GM21737 (cell line): ENCODE data around the gene CSNK1E.

Source experiments
- ATAC-seq: cut with Tn5 transposase; IDR thresholded peaks from one replicate; pipeline ENCODE4 v1.9.1; 2021; ENCODE audit warnings: mild to moderate bottlenecking, moderate library complexity; ENCODE audit not compliant: unreplicated experiment

Gene CSNK1E

DNA sequence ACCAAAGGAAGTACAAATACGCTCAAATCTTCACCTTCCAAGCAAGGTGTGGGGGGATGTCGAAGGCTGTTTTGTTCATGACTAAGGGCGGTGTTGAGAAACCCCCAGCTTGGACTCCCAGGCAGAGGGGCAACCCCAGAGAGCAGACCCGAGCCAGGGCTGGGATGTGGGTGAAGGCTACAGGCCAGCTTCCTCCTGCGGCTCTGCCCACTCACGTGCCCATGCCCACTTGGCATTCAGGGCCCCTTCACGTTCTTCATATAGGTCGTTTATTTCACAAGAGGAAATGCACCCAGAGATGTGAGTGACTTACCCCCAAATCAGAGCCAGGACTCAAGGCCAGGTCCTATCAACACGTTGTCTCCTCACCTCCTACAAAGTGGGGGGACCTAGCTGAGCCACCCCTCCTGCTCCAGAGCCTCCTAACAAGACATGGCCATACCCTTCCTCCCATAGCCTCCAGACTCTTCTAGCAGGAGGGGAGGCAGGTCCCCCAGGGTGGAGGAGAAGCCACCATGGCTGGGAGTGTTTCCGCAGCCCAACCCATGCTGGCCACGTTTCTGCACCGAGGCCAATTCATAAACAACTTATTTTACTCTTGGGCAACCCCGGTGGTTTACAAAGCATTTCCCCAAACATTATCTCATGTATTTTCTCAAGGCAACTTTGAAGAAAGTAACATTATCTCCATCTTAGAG lies 66.4 kb downstream of the CSNK1E start:
- no peak for ATAC-seq

- ATAC-seq = no peak
Observed at GRCh38 chr22:38249803-38250642, 67.2 kb downstream of the CSNK1E start.

DNA sequence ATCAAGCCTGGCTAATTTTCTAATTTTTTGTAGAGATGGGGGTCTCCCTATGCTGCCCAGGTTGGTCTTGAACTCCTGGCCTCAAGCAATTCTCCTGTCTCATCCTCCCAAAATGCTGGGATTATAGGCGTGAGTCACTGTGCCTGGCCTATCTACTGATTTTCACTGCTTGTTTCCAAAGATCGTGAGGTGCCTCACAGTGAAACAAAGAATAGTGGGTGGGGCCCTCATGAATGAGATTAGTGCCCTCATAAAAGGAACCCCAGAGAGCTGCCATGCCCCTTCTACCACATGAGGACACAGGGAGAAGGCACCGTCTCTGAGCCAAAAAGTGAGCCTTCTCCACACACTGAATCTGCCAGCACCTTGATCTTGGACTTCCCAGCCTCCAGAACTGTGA lies 67.9 kb downstream of the CSNK1E start:
- ATAC-seq = no peak

- ATAC-seq = no peak
Observed at GRCh38 chr22:38248280-38248679, 69.0 kb downstream of the CSNK1E start.

- no peak for ATAC-seq
Observed at GRCh38 chr22:38247713-38248112, 69.5 kb downstream of the CSNK1E start.

- ATAC-seq = no peak
Observed at GRCh38 chr22:38246692-38247091, 70.5 kb downstream of the CSNK1E start.

DNA sequence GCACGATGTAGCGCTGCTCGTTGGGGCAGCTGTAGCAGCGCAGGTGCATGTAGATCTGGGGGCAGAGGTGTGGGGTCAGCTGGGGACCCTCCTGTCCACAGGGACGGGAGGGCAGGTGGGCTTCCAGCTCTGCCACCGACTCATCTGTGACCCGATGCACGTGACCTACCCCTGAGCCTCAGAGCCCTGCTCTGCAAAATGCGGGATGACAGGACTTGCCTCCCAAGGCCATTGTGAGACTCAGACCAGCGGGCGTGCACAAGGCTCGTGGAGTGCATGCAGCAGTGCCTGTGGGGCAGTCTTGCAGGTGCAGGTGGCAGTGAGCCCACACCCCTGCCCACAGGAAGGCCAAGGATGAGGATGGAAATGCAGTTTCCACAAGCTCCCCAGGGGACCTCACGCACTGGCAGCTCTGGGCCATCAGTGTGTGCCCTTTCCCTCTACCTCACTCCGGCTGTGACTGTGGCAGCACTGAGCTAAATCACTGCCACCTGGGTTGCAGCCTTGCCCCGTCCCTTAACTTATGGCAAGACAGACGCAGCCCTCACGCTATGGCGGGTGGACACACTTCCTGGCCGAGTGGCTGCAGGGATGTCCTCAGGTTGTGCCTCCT lies 71.1 kb downstream of the CSNK1E start:
- ATAC-seq = no peak

- ATAC-seq = no peak
Observed at GRCh38 chr22:38244106-38244505, 73.1 kb downstream of the CSNK1E start.

- no peak for ATAC-seq
Observed at GRCh38 chr22:38243007-38243765, 74.0 kb downstream of the CSNK1E start.

- no peak for ATAC-seq
Observed at GRCh38 chr22:38240734-38241252, 76.4 kb downstream of the CSNK1E start.
